Measurements from ENCODE around the gene ROR2.
"Not testable (repeated sequence)": the region's sequence is repeated elsewhere in the genome, so short reads cannot be mapped to it uniquely, and the experiment has no call there.

ROR2 gene

DNA sequence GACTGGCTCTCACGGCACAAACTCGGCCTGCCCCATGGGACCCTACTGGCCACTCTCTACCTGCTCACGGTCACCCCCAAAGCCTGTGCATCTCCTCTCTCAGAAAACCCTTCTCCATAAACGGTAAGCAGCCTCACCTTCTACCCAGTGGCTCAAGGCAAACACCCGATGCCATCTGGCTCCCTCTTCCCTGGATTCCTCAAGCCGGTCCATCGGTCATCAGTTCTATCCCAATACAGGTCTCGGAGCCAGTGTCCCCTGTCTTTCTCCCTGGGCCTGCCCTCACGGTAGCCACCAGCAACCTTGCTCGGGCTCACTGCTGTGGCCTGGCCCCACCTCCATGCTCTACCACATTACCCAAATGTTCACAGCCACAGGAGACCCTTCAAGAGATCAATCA is 134.1 kb downstream of the ROR2 start:
- DNase-seq: no peak

DNA sequence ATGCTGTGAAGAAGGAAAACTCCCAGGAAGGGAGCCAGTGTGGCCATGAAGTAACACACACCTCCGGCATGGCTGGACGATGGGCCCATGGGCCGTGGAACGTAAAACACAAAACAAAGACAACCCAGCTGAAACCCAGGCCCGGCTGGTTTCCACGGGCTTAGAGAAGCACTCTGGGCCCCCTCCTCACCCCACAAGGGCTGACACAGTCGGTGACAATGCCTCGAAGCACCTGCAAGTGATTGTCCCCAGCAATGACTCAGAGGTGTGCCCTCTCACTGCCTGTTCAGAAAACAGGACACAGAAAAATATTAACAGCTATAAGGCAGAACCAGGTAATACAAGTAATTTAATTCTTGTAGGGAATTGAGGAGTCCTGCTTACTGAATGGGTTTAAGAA is 135.3 kb downstream of the ROR2 start:
- no peak for DNase-seq

DNA sequence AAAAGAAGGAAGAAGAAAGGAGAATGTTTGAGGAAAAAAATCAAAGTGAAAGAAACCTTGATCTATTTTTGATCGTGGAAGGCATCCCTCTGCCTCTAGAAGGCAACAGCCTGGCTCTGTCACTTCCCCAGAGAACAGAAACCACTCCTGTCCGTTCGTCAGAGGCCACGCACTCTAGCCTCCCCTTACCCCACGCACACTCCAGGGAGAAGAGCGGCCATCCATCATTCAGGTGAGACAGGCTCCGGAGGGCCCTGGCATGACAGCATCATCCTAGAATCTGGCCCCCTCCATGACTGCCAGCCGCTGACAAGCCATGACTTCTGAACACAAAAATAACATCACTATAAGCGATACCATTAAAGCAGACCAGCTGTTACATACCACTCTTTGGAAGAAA is 135.8 kb downstream of the ROR2 start:
- DNase-seq: no peak

DNA sequence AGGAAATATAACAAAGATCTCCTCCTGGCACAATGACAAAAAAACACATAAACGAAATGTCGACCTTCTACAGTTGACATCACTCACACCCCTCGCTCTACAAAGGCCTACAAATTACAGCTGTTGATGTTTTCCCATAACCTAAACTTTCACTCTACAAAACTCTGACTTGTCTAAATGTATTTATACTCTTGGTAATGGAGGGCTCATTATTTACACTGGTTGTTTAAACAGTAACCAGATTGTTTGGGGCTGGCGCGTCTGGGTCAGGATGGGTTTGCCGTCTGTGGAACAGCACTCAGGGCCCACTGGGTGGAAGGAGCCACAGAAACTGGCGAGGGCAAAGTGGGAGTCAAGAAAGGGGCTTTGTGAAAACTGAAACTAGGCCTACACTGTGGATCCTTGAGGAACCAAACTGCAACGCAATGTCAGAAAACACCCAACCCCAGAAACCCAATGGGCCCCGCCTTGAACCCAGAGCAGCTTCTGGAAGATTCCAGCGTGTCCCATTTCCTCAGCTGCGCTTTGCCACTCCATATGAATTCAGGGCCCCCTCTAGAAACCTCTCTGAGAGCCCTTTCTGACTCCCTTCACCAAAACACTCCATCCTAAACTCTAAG is 136.7 kb downstream of the ROR2 start:
- DNase-seq: no peak

DNA sequence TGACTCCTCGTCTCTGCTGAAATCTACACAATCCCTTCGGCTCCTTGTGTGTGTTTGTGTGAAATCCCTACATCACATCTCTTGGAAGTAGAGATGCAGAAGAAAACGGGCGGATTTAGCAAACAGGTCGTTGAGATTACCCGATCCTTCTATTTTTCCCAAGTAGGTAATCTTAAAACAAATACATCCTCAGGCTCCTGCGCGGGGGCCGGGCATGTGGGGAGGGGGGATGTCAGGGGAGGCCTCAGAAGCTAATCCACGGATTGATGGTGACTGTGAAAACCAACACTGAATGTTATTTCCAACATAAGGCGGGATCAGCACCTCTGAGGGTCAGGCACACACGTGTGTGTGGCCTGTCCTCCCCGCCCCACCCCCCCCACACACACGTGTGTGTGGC is 137.8 kb downstream of the ROR2 start:
- no peak for DNase-seq

DNA sequence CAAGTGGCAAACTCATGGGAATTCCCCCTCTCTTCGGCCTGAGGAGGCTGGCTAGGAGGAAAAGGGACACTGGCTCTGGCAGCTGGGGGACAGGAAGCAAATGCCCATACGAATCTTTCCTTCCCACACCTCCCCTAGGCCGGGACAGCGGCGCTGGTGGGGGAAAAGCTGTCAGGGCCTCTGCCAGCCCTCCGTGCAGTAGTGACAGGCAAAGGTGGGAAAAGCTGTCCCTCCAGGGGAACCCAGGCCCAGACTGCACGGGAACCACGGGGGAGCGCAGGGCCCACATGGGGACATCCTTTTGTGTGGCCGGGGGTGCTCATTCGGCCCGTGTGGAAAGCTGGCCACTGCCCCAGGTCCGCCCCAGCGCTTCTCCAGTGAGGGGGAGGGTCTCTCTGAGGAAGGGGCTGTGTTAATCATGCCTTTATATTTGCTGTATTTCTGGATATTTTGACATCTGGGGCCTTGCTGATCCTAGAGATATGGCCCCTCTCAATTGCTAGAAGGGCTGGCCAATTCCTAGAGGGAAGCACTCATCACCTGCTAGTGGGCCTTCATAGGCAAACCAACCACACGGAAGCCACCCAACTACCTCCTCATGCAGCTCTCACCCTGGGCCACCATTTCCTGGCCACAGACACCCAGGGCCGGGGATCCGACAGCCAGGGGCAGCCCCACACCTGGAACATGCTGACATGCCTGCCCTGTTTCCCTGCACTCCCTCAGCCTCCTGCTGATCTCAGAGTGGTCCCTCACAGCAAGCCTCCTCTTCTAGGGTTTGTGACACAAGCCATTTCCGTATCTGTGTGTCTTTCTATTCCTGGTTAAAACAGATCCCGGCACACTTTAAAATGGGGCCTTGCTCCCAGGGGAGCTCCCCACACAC is 138.8 kb downstream of the ROR2 start:
- no peak for DNase-seq

DNA sequence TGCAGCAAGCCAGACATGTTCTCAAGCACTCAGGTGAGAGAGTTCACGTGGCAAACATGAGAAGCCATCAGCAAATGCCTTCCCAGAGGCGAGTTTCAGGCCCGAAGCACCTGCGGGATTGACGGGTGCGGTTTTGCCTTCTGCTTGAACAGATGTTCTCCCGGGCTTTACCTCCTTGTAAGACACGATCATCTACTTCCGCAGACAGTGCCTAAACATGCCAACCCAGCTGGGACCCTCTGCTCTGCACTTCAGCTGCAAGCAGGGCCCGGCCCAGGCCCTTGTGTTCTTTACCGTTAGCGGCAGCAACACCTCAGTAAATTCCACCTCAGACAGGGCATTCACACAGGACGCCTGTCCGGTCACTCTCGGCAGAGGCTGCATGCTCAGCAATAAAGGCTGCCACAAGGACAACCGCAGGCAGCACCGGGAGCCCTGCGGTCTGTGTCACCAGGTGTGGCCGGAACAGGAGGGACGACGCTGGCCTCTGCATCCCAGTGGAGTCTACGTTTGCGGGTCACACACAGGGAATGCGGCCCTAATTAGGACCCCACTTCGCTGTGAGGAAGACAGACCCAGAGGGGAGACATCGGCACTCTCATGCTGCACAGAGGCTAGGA is 139.6 kb downstream of the ROR2 start:
- DNase-seq: no peak

DNA sequence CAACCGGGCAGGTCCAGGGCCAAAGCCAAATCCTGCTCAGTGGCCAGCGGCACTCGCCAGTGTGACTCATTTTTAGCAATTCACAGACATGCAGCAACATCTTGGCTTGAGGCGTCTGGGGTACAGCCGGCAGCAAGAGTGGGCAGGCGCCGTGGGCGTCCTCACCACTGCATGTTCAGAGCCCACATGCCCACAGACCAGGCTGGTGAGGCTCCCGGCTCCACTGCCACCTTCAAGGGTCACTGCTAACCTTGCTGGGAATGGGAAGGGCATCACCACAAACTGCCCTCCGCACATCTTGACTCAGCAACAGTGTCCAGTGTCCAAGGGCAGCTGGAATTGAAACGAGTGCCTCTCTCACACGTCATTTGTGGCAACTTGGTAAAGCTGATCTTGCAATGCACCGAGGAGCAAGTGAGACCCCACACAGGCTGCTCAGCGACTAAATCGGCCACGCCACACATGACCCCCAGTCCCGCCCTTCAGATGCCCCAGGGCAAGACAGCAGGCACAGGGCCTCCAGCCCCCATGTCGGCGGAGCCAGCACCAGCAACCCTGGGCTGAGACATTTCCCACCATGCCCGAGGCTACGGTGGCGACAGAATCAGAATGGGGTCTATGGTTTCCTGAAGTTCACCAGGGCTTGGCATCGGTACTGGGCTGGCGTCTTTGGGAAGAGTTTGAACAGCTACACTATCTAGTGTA is 140.3 kb downstream of the ROR2 start:
- no peak for DNase-seq

DNA sequence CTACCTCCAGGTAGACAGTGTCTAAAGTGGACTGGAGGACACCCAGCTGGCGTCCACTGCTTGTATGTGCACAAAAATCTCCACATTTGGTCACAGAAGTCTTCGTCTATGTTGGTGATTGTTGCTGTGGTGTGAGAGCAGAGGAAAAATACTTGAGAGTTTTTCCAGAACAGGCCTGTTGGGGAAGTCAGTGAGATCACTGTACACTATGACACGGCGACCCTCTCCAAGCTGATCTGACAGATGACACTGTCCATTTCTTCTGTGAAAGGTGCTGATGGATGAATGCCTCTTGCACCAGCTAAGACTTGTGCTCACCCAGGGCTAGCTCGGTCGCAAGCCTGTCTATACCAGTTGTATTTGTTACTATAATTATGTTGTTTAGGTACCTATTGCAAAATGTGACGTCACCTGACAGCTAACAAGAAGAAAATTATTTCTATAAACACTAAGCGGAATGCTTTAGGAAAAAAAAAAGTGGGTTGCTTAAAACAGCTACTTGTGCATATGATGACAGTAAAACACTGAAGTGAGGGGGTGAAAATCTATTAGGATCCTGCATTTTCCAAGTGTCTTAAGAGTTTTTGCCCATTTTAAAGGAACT is 142.3 kb downstream of the ROR2 start:
- no peak for DNase-seq

DNA sequence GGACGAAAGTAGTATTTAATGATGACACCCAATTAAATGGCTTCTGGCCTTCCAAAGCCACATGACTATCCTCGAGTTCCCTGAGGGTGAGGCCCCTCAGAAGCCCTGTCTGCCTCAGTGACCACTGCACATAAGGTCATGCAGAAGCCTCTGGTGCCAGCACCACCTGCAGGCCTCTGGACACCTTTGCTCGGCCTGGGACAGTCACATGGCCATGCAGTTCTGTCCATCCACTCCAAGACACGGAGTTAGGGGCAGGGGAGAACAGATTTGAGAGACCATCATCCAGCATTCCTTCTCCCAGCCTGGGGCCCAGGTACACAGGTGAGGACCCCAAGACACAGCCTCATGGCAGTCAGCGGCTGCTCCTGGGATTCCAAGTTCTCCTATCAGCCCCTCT is 145.0 kb downstream of the ROR2 start:
- no peak for DNase-seq

DNA sequence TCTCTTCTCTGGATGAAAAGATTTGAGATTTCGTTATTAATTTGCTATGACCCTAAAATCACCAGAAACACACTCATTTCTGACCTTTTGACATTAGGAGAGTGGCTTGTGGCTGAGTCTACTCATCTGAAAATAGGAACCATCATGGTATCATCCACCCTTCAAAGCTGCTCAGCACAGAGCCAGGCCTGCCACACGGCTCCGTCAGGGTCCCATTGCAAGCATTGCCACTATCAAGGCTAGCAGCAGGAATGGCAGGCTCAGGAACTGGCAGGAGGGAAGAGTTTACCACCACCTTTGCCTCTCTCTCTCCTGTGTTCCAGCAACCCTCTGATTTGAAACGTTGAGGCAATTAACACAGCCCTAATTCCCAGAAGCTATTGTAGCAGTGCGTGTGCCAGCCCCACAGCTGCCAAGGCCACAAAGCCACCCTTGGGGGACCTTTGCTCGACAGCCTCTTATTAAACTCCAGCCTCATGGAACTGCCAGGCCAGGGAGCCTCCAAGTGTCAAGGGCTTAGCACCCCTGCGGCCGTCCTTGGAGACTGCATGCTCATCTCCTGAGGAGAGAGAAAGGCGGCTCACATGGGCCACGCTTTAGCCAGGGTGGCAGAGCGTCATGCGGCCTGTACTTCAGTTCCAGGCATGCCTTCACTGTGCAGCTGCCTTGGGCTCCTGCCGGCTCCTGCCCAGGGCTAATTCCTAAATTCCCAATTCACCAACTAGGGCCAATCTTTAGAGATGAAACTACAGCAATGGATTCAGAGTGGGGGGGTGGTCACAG is 145.9 kb downstream of the ROR2 start:
- no peak for DNase-seq

DNA sequence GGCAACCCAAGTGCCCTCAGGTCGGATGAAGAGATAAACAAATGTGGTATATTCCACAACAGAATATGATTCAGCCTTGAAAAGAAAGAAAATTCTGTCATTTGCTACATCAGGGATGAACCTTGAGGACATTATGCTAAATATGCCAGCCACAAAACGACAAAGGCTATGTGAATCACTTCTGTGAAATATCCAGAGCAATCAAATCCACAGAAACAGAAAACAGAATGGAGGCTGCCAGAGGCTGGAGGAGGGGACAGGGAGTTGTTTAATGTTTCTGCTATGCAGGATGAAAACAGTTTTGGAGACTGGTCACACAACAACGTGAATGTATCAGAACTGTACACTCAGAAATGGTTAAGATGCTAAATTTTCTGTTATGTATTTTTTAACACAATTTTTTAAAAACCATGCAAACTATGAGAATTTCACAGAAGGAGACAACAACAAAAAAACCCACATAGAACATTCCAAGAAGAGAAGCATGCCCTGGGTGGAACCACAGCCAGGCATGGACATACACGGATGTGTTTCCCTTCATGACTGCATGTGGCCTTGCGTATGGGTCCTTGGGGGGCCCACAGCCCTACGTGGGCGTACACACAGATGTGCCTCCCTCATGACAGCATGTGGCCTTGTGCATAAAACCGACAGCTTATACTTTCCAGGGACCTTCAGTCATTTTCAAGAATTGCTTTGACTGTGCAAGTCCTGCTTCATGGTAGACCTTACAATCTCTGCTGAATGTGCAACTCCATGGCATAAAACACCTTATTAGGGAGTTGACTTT is 146.7 kb downstream of the ROR2 start:
- DNase-seq: no peak

DNA sequence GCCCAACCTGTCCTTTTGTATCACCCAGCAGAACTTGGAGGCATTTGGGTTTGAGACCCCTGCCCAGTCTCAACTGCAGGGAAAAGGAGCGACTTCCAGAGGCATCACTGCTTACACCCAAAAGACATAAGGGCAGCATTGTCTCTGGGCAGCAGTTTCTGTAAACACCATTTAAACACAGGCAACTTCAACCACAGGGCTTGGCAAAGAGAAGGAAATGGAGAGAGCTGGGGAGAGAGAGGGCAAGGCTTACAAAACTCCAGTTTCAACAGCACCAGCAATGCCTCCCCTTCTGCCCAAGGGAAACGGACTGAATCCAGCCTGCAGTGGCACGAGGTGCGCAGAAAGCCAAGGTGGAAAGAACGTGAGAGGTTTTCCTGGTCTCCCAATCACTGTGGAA is 147.6 kb downstream of the ROR2 start:
- DNase-seq: no peak

DNA sequence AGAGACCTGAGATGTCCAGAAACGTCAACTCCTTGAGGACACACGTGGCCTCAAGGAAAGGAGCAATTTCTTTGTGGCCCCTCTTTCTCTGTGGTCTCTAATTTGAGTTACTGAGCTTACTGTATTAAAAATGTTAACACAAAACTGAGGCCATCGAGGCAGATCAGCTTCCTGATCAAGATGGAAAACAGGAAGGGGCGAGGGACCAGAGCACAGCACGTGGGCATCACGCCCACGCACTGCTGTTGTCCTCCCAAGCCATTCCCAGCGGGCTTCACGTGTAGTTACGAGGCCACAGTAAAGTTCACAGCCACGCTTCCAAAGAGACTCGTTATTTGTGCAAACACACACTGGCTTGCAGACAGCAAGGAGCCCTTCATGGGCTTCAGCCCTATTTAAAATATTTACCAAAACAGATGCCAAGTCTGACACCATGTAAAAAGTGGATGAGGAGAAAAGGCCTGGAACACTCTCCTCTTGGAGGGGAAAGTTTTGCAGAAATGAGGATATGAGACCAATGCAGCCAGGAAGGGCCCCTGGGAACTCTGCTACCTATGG is 149.5 kb downstream of the ROR2 start:
- DNase-seq: no peak

DNA sequence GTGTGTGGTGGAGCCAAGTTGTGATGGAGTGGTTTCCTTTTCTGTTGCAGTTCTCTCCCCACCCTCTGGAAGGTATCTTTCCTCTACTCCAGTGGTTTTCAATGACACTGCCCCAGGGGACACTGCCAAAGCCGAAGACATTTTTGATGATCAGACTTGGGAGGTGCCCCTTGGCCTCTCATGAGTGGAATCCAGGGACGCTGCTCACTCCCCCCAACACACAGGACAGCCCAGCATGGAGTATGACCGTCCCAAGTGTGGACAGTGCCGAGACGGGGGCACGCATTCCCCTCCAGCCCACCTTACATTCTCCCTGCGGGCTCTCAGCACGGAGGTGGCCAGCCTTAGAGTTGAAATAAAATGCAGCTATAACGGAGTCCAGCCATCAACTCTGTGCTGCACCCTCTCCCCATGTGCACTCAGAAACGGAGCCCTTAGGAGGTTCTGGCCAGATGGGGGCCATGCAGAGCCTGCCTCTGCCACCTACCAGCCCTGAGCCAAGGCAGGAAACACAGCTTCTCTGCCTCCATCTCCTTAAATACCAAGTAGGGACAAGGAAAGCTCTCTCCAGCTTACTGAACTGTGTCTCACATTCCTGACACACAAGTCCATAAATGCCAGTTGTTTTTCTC is 150.8 kb downstream of the ROR2 start:
- no peak for DNase-seq

DNA sequence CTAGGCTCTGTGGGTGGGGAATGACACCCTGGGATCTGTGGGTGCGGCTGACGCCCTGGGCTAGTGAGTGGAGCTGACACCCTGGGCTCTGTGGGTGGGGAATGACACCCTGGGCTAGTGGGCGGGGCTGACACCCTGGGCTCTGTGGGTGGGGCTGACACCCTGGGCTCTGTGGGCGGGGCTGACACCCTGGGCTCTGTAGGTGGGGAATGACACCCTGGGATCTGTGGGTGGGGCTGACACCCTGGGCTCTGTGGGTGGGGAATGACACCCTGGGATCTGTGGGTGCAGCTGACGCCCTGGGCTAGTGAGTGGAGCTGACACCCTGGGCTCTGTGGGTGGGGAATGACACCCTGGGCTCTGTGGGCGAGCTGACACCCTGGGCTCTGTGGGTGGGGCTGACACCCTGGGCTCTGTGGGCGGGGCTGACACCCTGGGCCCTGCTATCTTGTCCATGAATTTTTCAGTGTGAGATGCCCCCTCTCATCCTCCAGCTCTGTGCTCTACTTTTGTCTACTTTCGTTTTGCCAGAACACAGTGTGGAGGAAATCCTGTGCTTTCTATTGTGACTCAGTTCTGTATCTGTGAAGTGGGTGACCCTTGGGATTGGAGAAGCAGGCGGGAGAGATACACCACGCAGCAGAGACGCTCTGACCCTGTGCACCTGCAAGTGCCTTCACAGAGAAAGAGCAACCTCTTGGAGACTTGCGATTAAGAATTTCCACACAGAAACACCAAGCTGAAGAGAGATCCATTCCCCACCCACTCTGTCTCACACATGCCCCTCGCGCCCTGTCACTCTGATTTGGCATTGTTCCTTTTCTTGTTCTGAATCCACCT is 151.5 kb downstream of the ROR2 start:
- DNase-seq: not testable (repeated sequence)

DNA sequence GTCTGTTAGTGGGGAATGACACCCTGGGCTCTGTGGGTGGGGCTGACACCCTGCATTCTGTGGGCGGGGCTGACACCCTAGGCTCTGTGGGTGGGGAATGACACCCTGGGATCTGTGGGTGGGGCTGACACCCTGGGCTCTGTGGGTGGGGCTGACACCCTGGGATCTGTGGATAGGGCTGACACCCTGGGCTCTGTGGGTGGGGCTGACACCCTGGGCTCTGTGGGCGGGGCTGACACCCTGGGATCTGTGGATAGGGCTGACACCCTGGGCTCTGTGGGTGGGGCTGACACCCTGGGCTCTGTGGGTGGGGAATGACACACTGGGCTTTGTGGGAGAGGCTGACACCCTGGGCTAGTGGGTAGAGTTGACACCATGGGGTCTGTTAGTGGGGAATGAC is 152.5 kb downstream of the ROR2 start:
- DNase-seq: not testable (repeated sequence)

DNA sequence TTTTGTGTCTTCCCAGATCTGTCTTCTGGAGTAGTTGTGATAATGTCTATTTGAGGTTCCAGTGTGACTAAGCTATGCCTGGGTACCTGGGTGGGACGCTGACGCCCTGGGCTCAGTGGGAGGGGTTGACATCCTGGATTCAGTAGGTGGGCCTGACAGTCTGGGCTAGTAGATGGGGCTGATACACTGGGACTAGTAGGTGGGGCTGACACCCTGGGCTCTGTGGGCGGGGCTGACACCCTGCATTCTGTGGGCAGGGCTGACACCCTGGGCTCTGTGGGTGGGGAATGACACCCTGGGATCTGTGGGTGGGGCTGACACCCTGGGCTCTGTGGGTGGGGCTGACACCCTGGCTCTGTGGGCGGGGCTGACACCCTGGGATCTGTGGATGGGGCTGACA is 153.5 kb downstream of the ROR2 start:
- not testable (repeated sequence) for DNase-seq

DNA sequence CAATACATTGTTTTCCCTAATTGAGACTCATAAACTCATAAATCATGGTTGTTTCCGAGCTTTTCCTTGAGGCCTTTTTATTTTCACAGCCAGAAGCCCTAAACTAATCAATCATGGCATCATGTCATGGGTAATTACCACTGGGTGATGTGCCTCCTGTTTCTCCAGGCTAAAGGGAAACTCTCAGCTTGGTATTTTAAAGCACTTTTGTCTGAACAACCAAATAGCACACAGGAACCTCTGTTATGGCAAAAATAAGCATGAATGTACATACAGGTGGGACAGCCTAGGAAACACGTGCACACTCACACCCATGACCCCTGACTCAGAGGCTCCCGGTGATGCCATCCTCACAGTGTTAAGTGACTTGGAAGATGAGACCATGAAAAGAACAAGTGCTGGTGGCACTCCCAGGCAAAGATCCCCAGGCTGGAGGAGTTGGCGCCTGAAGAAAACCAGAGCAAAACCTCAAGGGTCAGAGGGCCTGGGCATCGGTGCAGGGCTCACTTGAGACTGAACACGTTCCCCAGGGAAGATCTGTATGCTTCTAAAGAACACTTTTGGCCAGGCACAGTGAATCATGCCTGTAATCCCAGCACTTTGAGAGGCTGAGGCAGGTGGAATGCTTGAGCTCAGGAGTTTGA is 154.3 kb downstream of the ROR2 start:
- DNase-seq: no peak
